ENCODE measurements around the gene SLC16A2.
"Not testable (repeated sequence)": the region's sequence is repeated elsewhere in the genome, so short reads cannot be mapped to it uniquely, and the experiment has no call there.

Gene SLC16A2

DNA sequence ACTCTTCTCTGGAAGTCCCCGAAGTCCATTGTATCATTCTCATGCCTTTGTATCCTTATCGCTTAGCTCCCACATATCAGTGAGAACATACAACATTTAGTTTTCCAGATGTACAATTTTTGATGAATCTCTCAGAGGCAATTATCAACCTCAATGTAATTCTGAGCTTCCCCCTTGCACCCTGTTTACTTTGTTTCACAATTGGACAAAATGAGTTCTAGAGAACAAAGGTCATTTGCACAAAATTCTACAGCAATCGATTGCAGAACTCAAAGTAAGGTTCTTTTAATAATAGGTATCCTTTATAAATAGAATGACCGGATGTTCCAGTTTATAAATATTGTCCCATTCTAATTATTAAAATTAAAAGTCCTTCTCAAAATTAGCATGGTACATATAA, 79.3 kb downstream of the SLC16A2 start:
- no peak for TF ChIP-seq Cebpa-rat (IDR thresholded peaks at IDR 0.05)
- Histone ChIP-seq H3K4me2 (no peak overlapping the region), H3K27me3 (peaks cover 90% of the 10 kb centered on the region), H3K36me3 (no peaks in the 10 kb centered on the region), H4K20me1 (no peaks in the 10 kb centered on the region), H3K27ac (no peak overlapping the region), H3K9me3 (no peaks in the 10 kb centered on the region), H3K4me3 (no peak overlapping the region), H3K9ac (no peak overlapping the region), H3K4me1 (peaks cover 7% of the 10 kb centered on the region)

- H3K27ac ChIP-seq, result no peak overlapping the region
- no peaks in the 10 kb centered on the region for H4K20me1 ChIP-seq
- H3K27me3 ChIP-seq, result peaks cover 67% of the 10 kb centered on the region
- H3K9me3 ChIP-seq, result no peaks in the 10 kb centered on the region
- peak overlapping the region; percentile 11; the same call in 1 of the 2 replicates for H3K4me2 ChIP-seq
- no peak overlapping the region for H3K4me3 ChIP-seq
- no peak overlapping the region for H3K9ac ChIP-seq
- H3K4me1 ChIP-seq, result peaks cover 20% of the 10 kb centered on the region
- H3K36me3 ChIP-seq, result no peaks in the 10 kb centered on the region
- TF ChIP-seq Cebpa-rat (IDR thresholded peaks at IDR 0.05), result no peak
Observed at GRCh38 chrX:74505437-74505836, 84.1 kb downstream of the SLC16A2 start.

DNA sequence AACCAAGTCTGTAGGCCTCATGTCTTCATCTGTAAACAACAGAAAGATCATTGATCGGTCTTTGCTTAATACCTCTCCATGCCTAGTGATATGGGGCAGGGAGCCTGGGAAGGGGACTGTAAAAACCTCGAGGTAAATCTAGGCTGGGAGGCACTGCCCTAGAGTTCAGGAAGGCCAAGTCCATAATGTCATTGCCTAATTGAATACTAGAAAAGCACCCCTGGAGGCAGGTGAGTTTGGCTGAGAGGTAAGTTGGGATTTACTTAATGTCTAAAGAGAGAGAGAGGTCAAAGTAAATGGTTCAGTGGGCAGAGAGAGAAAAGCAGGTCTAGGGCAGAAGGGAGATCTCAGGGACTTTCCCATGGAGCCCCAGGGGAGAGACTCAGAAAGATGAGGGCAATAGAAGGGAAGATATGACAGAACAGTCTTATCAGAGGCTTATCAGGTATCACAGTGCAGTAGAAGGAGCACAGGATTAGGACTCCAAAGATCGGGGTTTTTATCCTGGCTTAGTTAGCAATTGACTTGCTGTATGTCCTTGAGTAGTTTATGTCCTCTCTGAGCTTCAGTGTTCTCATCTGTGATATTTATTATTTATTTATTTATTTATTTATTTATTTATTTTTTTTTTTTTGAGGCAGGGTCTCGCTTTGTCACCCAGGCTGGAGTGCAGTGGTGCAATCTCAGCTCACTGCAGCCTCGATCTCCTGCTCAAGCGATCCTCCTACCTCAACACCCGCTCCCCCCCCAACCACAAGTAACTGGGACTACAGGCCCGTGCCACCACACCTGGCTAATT, 85.2 kb downstream of the SLC16A2 start:
- Histone ChIP-seq H3K4me2 (no peak overlapping the region), H3K27ac (no peak overlapping the region), H3K4me3 (no peak overlapping the region), H4K20me1 (no peaks in the 10 kb centered on the region), H3K27me3 (peaks cover 65% of the 10 kb centered on the region), H3K4me1 (peaks cover 20% of the 10 kb centered on the region), H3K36me3 (no peaks in the 10 kb centered on the region), H3K9me3 (no peaks in the 10 kb centered on the region), H3K9ac (no peak overlapping the region)
- TF ChIP-seq Cebpa-rat (IDR thresholded peaks at IDR 0.05), result no peak

DNA sequence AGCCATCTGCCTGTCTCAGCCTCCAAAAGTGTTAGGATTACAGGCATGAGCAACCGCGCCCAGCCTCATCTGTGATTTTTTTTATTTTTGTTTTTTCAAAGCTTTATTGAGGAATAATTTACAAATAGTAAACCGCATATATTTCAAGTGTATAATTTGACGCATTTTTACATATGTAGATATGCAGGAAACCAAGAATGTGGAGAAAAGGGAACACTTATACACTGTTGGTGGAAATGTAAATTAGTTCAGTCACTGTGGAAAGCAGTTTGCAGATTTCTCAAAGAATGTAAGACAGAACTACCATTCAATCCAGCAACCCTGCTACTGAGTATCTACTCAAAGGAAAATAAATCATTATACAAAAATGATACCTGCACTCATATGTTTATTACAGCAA, 85.9 kb downstream of the SLC16A2 start:
- Histone ChIP-seq H3K4me2 (no peak overlapping the region), H3K36me3 (no peaks in the 10 kb centered on the region), H3K4me3 (no peak overlapping the region), H4K20me1 (no peaks in the 10 kb centered on the region), H3K27me3 (peaks cover 67% of the 10 kb centered on the region), H3K4me1 (peaks cover 20% of the 10 kb centered on the region), H3K9me3 (no peaks in the 10 kb centered on the region), H3K27ac (no peak overlapping the region), H3K9ac (no peak overlapping the region)
- no peak for TF ChIP-seq Cebpa-rat (IDR thresholded peaks at IDR 0.05)

GRCh38 chrX:74509989-74510388, 88.7 kb downstream of the SLC16A2 start:
- H4K20me1 ChIP-seq, result no peaks in the 10 kb centered on the region
- TF ChIP-seq Cebpa-rat (IDR thresholded peaks at IDR 0.05), result no peak
- no peak overlapping the region for H3K27ac ChIP-seq
- H3K9ac ChIP-seq, result no peak overlapping the region
- H3K36me3 ChIP-seq, result no peaks in the 10 kb centered on the region
- peaks cover 19% of the 10 kb centered on the region for H3K4me1 ChIP-seq
- H3K27me3 ChIP-seq, result peaks cover 63% of the 10 kb centered on the region
- H3K4me3 ChIP-seq, result no peak overlapping the region
- no peaks in the 10 kb centered on the region for H3K9me3 ChIP-seq
- H3K4me2 ChIP-seq, result no peak overlapping the region

- no peak overlapping the region for H3K4me2 ChIP-seq
- peaks cover 15% of the 10 kb centered on the region for H3K4me1 ChIP-seq
- H3K4me3 ChIP-seq, result no peak overlapping the region
- no peaks in the 10 kb centered on the region for H3K36me3 ChIP-seq
- H3K9me3 ChIP-seq, result no peaks in the 10 kb centered on the region
- H4K20me1 ChIP-seq, result no peaks in the 10 kb centered on the region
- peaks cover 59% of the 10 kb centered on the region for H3K27me3 ChIP-seq
- no peak overlapping the region for H3K27ac ChIP-seq
- no peak overlapping the region for H3K9ac ChIP-seq
- no peak for TF ChIP-seq Cebpa-rat (IDR thresholded peaks at IDR 0.05)
Observed at GRCh38 chrX:74510401-74510800, 89.1 kb downstream of the SLC16A2 start.

DNA sequence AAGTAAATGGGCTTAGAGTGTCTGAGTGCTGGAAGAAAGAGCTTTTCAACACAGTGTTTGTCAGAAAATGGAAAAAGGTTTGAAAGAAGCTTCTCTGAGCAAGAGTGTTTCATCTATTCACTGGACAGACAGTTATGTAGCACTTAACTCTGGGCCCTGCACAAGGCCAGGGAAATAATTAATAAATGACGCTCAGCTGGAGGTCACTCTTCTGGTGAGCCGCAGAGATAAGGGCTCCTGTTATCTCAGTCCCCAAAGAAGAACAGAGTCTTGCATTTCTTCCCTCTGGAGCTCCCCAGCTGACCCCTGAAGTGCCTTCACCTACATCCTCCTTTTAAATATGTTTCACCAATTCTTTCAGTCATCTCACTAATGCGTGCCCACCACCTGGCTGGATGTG, 90.4 kb downstream of the SLC16A2 start:
- Histone ChIP-seq H3K9ac (no peak overlapping the region), H4K20me1 (no peaks in the 10 kb centered on the region), H3K27me3 (peaks cover 47% of the 10 kb centered on the region), H3K27ac (no peak overlapping the region), H3K36me3 (no peaks in the 10 kb centered on the region), H3K4me2 (no peak overlapping the region), H3K4me3 (no peak overlapping the region), H3K4me1 (peaks cover 2% of the 10 kb centered on the region; the same call in 1 of the 2 replicates), H3K9me3 (peaks cover 12% of the 10 kb centered on the region)
- TF ChIP-seq Cebpa-rat (IDR thresholded peaks at IDR 0.05), result no peak

- no peak overlapping the region for H3K9ac ChIP-seq
- no peak overlapping the region for H3K4me3 ChIP-seq
- H3K4me2 ChIP-seq, result no peak overlapping the region
- peaks cover 16% of the 10 kb centered on the region for H3K9me3 ChIP-seq
- no peak overlapping the region for H3K27ac ChIP-seq
- no peak for TF ChIP-seq Cebpa-rat (IDR thresholded peaks at IDR 0.05)
- no peaks in the 10 kb centered on the region for H4K20me1 ChIP-seq
- no peaks in the 10 kb centered on the region for H3K4me1 ChIP-seq
- H3K36me3 ChIP-seq, result no peaks in the 10 kb centered on the region
- peaks cover 42% of the 10 kb centered on the region for H3K27me3 ChIP-seq
Observed at GRCh38 chrX:74514384-74514783, 93.1 kb downstream of the SLC16A2 start.

GRCh38 chrX:74515356-74515755, 94.1 kb downstream of the SLC16A2 start:
- Histone ChIP-seq H3K27ac (no peak overlapping the region), H3K36me3 (no peaks in the 10 kb centered on the region), H3K4me3 (no peak overlapping the region), H3K27me3 (peaks cover 37% of the 10 kb centered on the region), H3K9me3 (peaks cover 16% of the 10 kb centered on the region), H3K4me1 (no peaks in the 10 kb centered on the region), H4K20me1 (no peaks in the 10 kb centered on the region), H3K9ac (no peak overlapping the region), H3K4me2 (no peak overlapping the region)
- no peak for TF ChIP-seq Cebpa-rat (IDR thresholded peaks at IDR 0.05)

DNA sequence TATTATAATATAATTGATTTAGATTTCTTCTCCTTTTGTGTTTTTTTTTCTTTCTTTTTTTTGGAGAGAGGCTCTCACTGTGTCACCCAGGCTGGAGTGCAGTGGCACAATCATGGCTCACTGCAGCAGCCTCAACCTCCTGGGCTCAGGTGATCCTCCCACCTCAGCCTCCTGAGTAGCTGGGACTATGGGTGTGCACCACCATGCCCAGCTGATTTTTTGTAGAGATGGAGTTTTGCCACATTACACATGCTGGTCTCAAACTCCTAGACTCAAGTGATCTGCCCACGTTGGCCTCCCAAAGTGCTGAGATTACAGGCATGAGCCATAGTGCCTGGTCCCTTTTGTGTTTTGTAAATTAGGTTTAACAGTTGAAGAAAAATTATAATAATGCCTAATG, 94.7 kb downstream of the SLC16A2 start:
- H4K20me1 ChIP-seq, H3K4me2 ChIP-seq, H3K9ac ChIP-seq, H3K27ac ChIP-seq, H3K4me3 ChIP-seq, H3K36me3 ChIP-seq, H3K4me1 ChIP-seq: not testable (repeated sequence)
- peaks cover 38% of the 10 kb centered on the region for H3K27me3 ChIP-seq
- H3K9me3 ChIP-seq, result peaks cover 16% of the 10 kb centered on the region
